GM21367 (cell line): ENCODE measurements around the gene CFAP97D2.
"Not testable (repeated sequence)": the region's sequence is repeated elsewhere in the genome, so short reads cannot be mapped to it uniquely, and the experiment has no call there.

Source experiments
- ATAC-seq: cut with Tn5 transposase; IDR thresholded peaks from one replicate; pipeline ENCODE4 v1.9.1; 2021; ENCODE audit not compliant: unreplicated experiment

Gene CFAP97D2

GRCh38 chr13:114198556-114198955, 19.5 kb downstream of the CFAP97D2 start:
- ATAC-seq, result no peak

- ATAC-seq, result not testable (repeated sequence)
Measured at GRCh38 chr13:114199526-114199925, 20.5 kb downstream of the CFAP97D2 start.

- no peak for ATAC-seq
Measured at GRCh38 chr13:114199954-114200353, 20.9 kb downstream of the CFAP97D2 start.

- ATAC-seq, result no peak
Measured at GRCh38 chr13:114200399-114200911, 21.4 kb downstream of the CFAP97D2 start.

- ATAC-seq, result no peak
Measured at GRCh38 chr13:114202581-114202980, 23.5 kb downstream of the CFAP97D2 start.

- no peak for ATAC-seq
Measured at GRCh38 chr13:114203536-114203935, 24.5 kb downstream of the CFAP97D2 start.

- no peak for ATAC-seq
Measured at GRCh38 chr13:114204894-114205293, 25.8 kb downstream of the CFAP97D2 start.

GRCh38 chr13:114208134-114208533, 29.1 kb downstream of the CFAP97D2 start:
- no peak for ATAC-seq

DNA sequence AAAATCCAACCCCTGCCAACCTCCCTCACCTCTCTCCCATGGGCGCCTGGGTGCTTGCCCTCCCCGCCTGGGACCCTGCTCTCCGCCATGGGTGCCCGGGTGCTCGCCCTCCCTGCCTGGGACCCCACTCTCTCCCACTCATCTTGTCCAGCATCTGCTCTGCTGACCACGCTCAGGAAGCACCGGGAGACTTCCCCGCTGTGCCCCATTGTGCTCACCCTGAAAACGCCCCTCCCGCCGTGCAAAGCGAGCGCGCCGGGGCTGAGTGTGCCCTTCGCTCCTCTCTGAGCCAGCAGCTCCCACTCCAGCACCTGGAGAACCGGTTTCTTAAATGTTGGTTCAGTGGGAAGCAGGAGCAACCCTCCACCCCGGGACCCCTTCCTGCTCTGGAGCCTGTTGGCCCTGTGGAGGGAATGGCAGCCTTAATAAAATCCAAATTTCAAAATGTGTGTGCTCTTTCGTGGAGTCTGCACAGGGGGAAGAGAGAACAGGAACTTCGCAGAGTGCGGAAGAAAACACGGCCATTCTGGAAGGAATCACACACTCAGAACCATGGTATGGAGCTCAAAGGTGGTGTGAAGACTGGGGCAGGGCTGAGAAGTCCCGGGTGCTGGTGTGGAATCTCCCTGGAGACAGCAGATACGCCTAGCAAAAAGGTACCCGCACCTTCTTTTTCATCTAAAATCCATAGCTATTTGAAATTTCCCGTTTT, 32.5 kb downstream of the CFAP97D2 start:
- no peak for ATAC-seq

- no peak for ATAC-seq
Measured at GRCh38 chr13:114212158-114212495, 33.1 kb downstream of the CFAP97D2 start.

DNA sequence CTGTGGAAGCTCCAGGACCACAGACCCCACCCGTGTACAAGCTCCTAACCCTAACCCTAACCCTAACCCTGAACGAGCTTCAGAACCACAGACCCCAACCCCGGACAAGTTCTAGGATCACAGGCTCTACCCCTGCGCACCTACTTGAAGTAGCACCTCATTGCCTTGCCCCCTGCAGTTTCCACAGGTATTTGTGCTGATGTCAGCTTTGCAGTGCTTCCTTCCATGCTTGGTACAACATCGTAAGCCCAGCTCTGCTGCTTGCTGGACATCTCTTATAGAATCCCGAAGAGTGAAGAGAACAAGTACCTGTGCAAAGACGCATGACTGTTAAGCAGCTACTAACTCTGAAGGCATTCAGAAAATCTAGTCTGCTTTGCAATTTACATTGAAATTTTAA, 34.9 kb downstream of the CFAP97D2 start:
- no peak for ATAC-seq

DNA sequence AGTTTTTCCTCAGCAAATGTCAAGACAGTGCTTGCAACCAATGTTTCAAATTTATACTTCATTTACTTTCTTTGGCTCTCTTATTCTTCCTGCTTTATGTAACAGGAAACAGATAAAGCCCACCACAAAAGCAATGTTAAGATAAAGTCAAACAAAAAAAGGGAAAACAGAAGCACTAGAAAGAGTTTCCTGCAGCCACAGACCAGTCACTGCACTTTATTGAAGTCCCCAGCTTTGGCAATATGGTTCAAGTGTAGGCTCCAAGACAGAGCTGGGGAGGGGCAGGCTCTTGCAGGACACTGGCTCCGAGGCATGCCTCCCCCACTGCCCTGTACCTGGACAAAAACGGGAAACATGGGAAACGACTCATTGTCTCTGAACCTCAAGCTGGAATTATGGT, 40.3 kb downstream of the CFAP97D2 start:
- no peak for ATAC-seq

DNA sequence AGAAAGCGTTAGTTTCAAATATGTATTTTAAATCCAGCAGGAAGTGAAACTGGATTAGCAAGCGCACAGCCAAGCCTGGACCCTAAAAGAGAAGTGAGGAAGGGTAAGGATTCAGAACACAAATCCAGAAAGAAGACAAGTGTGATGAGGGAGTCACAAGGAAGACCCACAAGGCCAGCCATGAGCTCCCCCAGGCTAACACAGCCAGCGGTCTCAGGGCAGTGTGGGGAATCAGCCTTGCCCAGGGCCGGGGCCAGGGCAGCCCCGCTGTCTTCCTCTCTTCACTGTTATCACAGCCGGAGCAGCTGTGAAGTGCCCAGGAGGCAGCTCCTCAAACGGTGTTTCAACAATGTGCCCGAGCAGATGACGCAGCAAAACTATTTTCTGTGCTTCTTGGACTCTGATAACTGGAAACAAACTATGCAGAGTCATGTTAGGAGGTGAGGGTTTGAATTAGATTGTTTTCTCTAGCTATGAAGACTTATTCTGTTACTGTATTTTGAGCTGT, 43.5 kb downstream of the CFAP97D2 start:
- ATAC-seq, result no peak

DNA sequence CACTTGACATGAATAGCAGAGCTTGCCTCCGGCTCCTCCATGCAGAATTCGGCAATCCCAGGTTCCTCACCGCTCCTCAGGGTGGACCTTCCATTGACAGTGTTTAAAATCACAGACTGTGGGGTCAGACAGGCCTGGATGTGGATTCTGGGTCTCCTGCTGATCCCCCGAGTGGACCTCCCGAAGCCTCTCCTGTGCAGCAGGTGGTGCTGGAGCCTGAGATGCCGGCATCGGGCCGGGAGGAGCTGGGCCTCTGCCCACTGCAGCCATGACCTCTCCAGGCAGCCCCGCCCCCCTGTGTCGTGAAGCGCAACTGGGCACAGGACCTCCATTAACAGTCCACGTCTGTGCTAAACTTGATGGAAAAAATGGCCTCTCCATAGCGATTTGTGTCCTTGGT, 45.1 kb downstream of the CFAP97D2 start:
- no peak for ATAC-seq

GRCh38 chr13:114225610-114226009, 46.6 kb downstream of the CFAP97D2 start:
- no peak for ATAC-seq

DNA sequence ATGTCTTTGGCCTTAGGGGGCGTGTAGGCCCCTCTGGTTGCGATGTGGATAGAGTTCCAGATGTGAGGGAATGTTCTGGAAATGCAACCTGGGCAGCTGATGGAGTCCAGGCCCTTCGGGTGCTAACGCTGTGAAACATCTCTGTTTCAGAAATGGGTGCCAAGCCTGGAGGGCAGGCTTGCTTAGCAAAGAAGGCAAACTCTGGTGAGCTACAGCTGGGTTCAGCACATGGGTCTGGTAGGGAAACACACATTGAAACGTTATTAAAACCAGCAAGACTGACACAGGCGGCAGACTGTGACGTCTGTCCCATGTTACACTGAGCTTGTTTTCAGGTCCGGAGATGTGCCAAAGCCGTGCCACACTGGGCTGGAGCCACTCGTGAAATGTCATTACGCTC, 47.0 kb downstream of the CFAP97D2 start:
- no peak for ATAC-seq

DNA sequence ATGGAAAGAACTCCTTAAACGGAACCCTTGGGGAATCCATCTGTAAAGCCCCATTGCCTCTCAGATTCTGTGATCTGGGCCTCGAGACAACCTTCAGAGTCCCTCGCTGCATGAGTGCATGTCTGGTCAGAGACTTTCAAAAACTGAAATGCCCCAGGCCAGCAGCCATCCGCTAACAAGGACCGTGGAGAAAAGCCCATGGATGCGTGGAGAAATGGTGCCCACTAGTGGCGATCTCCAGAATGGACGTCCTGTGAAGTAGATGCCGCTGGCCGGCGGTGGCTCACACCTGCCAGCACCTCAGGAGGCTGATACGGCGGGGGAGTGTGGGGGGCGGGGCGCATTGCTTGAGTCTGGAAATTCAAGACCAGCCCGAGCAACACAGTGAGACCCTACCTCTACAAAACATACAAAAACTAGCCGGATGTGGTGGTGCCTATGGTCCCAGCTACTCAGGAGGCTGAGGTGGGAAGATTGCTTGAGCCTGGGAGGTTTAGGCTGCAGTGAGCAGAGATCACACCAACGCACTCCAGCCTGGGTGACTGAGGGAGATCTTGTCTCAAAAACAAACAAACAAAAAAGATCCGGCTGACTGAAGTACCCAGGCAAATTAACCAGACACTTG, 47.8 kb downstream of the CFAP97D2 start:
- peak; percentile 70 for ATAC-seq

DNA sequence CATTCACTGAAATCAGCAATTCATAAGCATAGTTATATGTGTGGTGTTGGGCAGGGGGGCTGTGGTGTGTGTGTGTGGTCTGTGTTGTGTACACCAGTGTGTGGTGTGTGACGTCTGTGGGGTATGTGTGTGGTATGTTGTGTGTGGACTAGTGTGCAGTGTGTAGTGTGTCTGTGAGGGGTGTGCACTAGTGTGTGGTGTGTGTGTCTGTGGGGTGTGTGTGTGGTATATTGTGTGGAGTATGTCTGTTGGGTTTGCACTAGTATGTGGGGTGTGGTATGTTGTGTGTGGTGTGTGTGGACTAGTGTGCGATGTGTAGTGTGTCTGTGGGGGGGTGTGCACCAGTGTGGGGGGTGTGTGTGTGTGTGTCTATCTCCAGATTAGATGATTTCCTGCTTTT, 48.5 kb downstream of the CFAP97D2 start:
- ATAC-seq, result no peak

DNA sequence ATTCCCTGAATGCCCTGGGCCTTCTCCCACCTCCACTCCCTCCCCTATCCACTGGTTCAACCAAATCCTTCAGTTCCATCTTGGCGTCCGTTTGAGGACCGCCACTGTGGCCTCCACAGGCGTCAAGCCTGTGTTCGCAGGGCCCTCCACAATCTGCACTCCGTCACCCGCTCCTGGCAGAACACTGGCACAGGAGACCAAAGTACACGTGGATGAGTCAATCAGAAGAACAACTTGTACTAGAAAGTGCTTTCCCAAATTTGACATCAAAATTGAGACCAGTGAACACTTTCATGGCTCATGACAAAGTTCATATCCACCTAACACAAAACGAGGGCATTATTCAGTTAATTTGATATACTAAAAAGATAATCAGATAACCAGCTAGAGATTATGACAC, 49.1 kb downstream of the CFAP97D2 start:
- ATAC-seq, result no peak

DNA sequence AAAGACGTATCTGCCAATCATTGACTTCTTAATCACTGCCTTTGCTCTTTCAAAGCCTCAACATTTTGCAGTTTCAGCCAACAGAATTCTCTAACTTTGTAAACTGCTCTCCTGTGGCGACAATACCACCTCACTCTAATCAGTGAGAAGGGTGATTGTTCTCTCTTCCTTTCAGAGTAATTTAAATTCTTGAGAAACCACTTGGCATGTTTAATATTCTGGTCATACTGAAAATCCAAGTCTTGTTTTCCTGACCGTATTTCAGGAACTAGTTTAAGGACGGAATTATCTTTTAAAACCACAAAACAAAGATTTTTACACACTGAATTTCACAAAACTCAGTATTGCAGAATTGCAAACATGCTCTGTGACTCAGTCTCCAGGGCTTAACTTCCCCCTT, 50.4 kb downstream of the CFAP97D2 start:
- no peak for ATAC-seq

- no peak for ATAC-seq
Measured at GRCh38 chr13:114230117-114230516, 51.1 kb downstream of the CFAP97D2 start.

GRCh38 chr13:114230575-114230974, 51.5 kb downstream of the CFAP97D2 start:
- ATAC-seq, result no peak

DNA sequence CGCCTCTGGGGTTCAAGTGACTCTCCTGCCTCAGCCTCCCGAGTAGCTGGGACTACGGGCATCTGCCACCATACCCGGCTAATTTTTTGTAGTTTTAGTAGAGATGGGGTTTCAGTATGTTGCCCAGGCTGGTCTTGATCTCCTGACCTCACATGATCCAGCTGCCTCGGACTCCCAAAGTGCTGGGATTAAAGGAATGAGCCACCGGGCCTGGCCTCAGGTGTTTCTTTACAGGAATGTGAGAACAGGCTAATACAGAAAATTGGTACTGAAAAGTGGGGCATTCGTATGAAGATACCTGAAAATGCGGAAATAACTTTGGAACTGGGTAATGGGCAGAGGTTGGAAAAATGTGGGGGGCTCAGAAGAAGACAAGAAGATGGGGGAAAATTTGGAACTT, 52.8 kb downstream of the CFAP97D2 start:
- no peak for ATAC-seq
